Breast epithelium (tissue), 3 donors: ENCODE measurements around the gene PIK3R5.

ENCODE experiments used
- POLR2A ChIP-seq: fragments of 450-650 bp; IDR thresholded peaks from one replicate; pipeline ENCODE4 v1.6.1; 2016; ENCODE audit warnings: antibody characterized with exemption, mild to moderate bottlenecking, moderate library complexity
- TF ChIP-seq, protein P1 (sequence below), 3 donors: fragments of 450-650 bp; IDR thresholded peaks; one replicate each; pipeline ENCODE4 v1.5.1; 2016 to 2017; ENCODE audit warnings: antibody characterized with exemption in 3 of 3, mild to moderate bottlenecking in 3 of 3, moderate library complexity in 3 of 3

DNA sequence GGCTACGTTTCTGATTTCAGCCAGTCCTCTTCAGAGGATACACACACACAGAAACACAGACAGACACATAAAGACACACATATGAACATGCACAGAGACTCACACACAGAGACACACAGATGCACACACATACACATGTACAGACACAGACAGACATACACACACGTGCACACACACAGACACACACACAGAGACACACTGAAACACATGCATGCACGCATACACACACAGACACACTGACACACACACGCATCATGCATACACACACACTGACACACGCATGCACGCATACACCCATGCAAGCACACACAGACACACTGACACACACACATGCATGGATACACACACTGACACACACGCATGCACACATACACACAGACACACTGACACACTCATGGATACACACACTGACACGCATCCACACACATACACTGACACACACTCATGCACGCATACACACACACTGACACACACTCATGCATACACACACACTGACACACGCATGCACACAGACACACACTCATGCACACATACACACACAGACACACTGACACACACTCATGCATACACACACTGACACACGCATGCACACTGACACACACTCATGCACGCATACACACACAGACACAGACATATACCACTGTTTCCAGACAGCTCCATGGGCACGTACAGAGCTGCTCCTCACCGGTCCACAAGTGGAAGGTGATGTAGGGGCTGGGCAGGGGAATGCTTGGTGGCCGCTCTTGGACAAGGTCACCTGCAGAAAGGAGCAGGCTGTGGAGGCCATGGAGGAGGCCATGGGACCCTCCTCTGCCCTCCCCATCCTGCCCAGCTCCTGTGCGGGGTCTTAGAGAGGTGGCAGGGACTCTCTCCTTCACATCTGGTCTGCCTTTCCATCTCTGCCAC is 136.2 kb downstream of the PIK3R5 start:
- TF ChIP-seq, protein P1, sequence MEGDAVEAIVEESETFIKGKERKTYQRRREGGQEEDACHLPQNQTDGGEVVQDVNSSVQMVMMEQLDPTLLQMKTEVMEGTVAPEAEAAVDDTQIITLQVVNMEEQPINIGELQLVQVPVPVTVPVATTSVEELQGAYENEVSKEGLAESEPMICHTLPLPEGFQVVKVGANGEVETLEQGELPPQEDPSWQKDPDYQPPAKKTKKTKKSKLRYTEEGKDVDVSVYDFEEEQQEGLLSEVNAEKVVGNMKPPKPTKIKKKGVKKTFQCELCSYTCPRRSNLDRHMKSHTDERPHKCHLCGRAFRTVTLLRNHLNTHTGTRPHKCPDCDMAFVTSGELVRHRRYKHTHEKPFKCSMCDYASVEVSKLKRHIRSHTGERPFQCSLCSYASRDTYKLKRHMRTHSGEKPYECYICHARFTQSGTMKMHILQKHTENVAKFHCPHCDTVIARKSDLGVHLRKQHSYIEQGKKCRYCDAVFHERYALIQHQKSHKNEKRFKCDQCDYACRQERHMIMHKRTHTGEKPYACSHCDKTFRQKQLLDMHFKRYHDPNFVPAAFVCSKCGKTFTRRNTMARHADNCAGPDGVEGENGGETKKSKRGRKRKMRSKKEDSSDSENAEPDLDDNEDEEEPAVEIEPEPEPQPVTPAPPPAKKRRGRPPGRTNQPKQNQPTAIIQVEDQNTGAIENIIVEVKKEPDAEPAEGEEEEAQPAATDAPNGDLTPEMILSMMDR (IDR thresholded peaks at IDR 0.05), result no peak
- TF ChIP-seq POLR2A, result no peak
